ENCODE data around the gene FLNC. TPM values are rescaled to one million over a fixed set of nuclear protein-coding genes. Genes with fewer than 3 reads are reported as not detected.
A peak's percentile ranks its signal among the peaks of the same experiment; 100 is the strongest.

The FLNC gene
- polyA plus RNA-seq, 1 of the 3 experiments (the other 2 are of a cell fraction): 43.7 TPM

- Histone ChIP-seq H3K9ac (no peak overlapping the region), H3K36me3 (replicated peaks in 1 of 2; ENCODE audit: control insufficient read depth in 1 of 2, insufficient read depth in 2 of 2, low read length in 1 of 2) (no peaks in the 10 kb centered on the region), H4K20me1 (ENCODE audit: insufficient read depth) (no peaks in the 10 kb centered on the region), H3K79me2 (ENCODE audit: insufficient read depth) (no peaks in the 10 kb centered on the region), H3F3A (replicated peaks; ENCODE audit: insufficient read depth) (peaks cover 4% of the 10 kb centered on the region), H3K9me3 (no peaks in the 10 kb centered on the region), H3K4me1 (ENCODE audit: control insufficient read depth in 1 of 2, insufficient read depth in 2 of 2, low read depth in 1 of 2, low read length in 1 of 2) (peaks cover 0 to 7% of the 10 kb centered on the region in 2 experiments; a peak in 1 of 4 replicates), H3K27ac (ENCODE audit: low read depth in 2 of 2, low read length in 1 of 2) (no peak overlapping the region), H3K4me2 (no peak overlapping the region), H2AFZ (ENCODE audit: low read depth) (no peak overlapping the region), H3K27me3 (ENCODE audit: insufficient read depth) (no peaks in the 10 kb centered on the region), H3K9me2 (no peaks in the 10 kb centered on the region), H3K4me3 (ENCODE audit: low read depth in 2 of 2, low read length in 1 of 2) (no peak overlapping the region)
- POLR2A ChIA-PET: no interaction called here
- WGBS (ENCODE audit: low lambda C conversion rate): 24% methylated on average over 12 of the region's 19 CpGs
- CTCF ChIA-PET: interaction anchor here (0.6 to 12.3 kb wide), 114 partner anchors 9 to 555 kb away, joined by 3 to 181 read pairs (median 5); partner anchors contain the start of genes ATP6V1F, CALU, CCDC136 and GARIN1A
- TF ChIP-seq, protein P1, sequence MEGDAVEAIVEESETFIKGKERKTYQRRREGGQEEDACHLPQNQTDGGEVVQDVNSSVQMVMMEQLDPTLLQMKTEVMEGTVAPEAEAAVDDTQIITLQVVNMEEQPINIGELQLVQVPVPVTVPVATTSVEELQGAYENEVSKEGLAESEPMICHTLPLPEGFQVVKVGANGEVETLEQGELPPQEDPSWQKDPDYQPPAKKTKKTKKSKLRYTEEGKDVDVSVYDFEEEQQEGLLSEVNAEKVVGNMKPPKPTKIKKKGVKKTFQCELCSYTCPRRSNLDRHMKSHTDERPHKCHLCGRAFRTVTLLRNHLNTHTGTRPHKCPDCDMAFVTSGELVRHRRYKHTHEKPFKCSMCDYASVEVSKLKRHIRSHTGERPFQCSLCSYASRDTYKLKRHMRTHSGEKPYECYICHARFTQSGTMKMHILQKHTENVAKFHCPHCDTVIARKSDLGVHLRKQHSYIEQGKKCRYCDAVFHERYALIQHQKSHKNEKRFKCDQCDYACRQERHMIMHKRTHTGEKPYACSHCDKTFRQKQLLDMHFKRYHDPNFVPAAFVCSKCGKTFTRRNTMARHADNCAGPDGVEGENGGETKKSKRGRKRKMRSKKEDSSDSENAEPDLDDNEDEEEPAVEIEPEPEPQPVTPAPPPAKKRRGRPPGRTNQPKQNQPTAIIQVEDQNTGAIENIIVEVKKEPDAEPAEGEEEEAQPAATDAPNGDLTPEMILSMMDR (IDR thresholded peaks at IDR 0.05): peak; percentile 99
- TF ChIP-seq POLR2AphosphoS5 (IDR thresholded peaks at IDR 0.05; ENCODE audit: low read depth, low read length) (no peak), SMC3 (IDR thresholded peaks at IDR 0.05; ENCODE audit: low read depth, low read length) (peak; percentile 69), USF1 (IDR thresholded peaks at IDR 0.05; ENCODE audit: borderline replicate concordance, low read depth) (no peak), RAD21 (IDR thresholded peaks at IDR 0.05; ENCODE audit: low read length) (peak; percentile 81)
- DNase-seq: peak; percentile 96
These were observed 53.6 kb downstream of the FLNC start for GRCh38 chr7:128883622-128884448.

DNA sequence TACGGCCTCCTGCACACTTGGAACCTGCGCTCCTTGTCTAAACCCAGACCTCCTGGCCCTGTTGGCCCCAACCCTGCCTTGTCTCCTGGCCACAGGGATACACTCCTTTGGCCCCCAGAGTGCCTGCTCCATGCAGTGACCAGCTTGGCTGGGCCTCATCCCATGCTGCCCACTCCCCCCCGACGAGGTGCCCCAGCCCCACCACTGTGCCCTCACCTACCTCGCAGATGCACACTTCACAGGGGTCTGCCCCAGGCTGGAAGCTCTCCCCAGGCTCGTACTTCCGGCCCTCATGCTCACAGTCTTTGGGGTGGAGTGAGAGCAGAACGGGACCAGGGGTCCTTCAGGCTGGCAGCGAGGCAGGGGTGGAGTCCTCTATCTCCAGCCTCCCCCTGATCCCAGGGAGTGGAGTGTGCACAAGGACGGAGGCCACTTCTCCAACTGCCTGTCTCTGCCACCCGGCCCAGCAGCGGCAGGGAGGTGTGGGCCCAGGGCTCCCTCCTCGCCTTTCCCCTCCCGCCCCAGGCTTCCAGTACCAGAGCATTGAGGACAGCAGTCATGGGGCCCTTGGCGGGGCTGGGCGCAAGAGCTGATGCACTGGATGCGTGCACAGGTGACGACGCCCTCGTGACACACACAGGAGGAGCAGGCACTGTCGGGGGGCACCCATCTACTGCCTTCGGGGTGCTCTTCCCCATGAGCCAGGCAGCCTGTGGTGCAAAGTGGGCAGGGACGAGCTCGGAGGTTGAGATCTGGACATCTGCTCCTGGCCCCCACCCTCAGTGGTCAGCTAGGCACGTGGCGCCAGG is 54.6 kb downstream of the FLNC start:
- DNase-seq: peak; percentile 49
- ChIA-PET CTCF (interaction anchor here (0.7 to 12.3 kb wide), 46 partner anchors 8 to 556 kb away, joined by 3 to 181 read pairs (median 6); partner anchors contain the start of genes ATP6V1F, GARIN1A, IRF5 and KCP), POLR2A (no interaction called here)
- H3K27ac ChIP-seq (ENCODE audit: low read depth in 2 of 2, low read length in 1 of 2): no peak overlapping the region
- TF ChIP-seq NRF1 (IDR thresholded peaks at IDR 0.05; ENCODE audit: low read depth, low read length): no peak
- no peak for TF ChIP-seq GATA2 (CRISPR knock-in tag; IDR thresholded peaks at IDR 0.05)
- no peak for TF ChIP-seq RXRA (IDR thresholded peaks at IDR 0.05; ENCODE audit: borderline replicate concordance, low read depth)
- no peak for TF ChIP-seq MEF2A (IDR thresholded peaks at IDR 0.05; ENCODE audit: borderline replicate concordance, low read depth)
- no peak for TF ChIP-seq FOXM1 (IDR thresholded peaks at IDR 0.05; ENCODE audit: low read depth)
- no peak for TF ChIP-seq RFX5 (IDR thresholded peaks at IDR 0.05; ENCODE audit: low read length)
- H2AFZ ChIP-seq (ENCODE audit: low read depth): no peak overlapping the region
- no peaks in the 10 kb centered on the region for H3K9me2 ChIP-seq
- no peaks in the 10 kb centered on the region for H3K79me2 ChIP-seq (ENCODE audit: insufficient read depth)
- H3K9ac ChIP-seq: no peak overlapping the region
- H4K20me1 ChIP-seq (ENCODE audit: insufficient read depth): no peaks in the 10 kb centered on the region
- no peak overlapping the region for H3K4me2 ChIP-seq
- peaks cover 0 to 7% of the 10 kb centered on the region in 2 experiments; a peak in 1 of 4 replicates for H3K4me1 ChIP-seq (ENCODE audit: control insufficient read depth in 1 of 2, insufficient read depth in 2 of 2, low read depth in 1 of 2, low read length in 1 of 2)
- peaks cover 4% of the 10 kb centered on the region for H3F3A ChIP-seq (replicated peaks; ENCODE audit: insufficient read depth)
- H3K36me3 ChIP-seq (replicated peaks in 1 of 2; ENCODE audit: control insufficient read depth in 1 of 2, insufficient read depth in 2 of 2, low read length in 1 of 2): no peaks in the 10 kb centered on the region
- no peak overlapping the region for H3K4me3 ChIP-seq (ENCODE audit: low read depth in 2 of 2, low read length in 1 of 2)
- H3K9me3 ChIP-seq: no peaks in the 10 kb centered on the region
- peaks cover 5% of the 10 kb centered on the region; the same call in 1 of the 2 replicates for H3K27me3 ChIP-seq (ENCODE audit: insufficient read depth)
- WGBS (ENCODE audit: low lambda C conversion rate): 86% methylated on average over 14 of the region's 26 CpGs

Measured in SK-N-SH (cell line).